HepG2 (cell line): ENCODE data around the gene ERBB4. TPM values are rescaled to one million over a fixed set of nuclear protein-coding genes. Genes with fewer than 3 reads are reported as not detected.

ENCODE experiments used
- ATAC-seq: fragments of 200-7000 bp; cut with Tn5 transposase; 3 replicates; pipeline ENCODE4 v1.9.1; 2020; ENCODE audit warnings: mild to moderate bottlenecking, moderate library complexity
- BruUV-seq: library from RNA; stranded (reverse); fragments of 400-500 nt; replicated peaks from 2 replicates; lab custom pipeline; 2021; lab: Mats Ljungman, UMichigan
- CTCF ChIA-PET: fragments of 300-600 bp; formaldehyde crosslinking; extraction: SDS; loops from one replicate; lab custom pipeline; 2021; ENCODE audit warnings: low total read pairs, inconsistent platforms, low intra/inter-chr PET ratio; lab: Yijun Ruan, JAX
- POLR2A ChIA-PET: fragments of 350-600 bp; sonication (Branson Sonifier 250); formaldehyde crosslinking; loops from one replicate; lab custom pipeline; 2020; ENCODE audit warnings: antibody characterized with exemption, inconsistent platforms; lab: Yijun Ruan, JAX
- DNase-seq: peaks from one replicate; pipeline ENCODE4 v3.0.0-alpha.2; 2015; ENCODE audit warnings: low spot score
- FAIRE-seq: peaks from 3 replicates; lab custom pipeline; 2011; peaks lifted over from hg19 to GRCh38; lab: Jason Lieb, UNC
- H2AFZ ChIP-seq: one replicate; pipeline ENCODE4 v1.6.1; 2011; ENCODE audit warnings: low read length, inconsistent platforms
- H3K27ac ChIP-seq: fragments of 300-600 bp; 3 replicates; pipeline ENCODE4 v1.8.0; 2011; ENCODE audit warnings: mixed run types, mild to moderate bottlenecking, mixed read lengths, low read length, inconsistent platforms; ENCODE audit not compliant: insufficient read depth; ENCODE audit errors: extremely low read length
- H3K27me3 ChIP-seq, 2 experiments: fragments of 200-600 bp in 1 of 2; 2 replicates in 1 of 2; 3 replicates in 1 of 2; pipeline versions ENCODE4 v1.6.0 to v1.8.0; 2011; ENCODE audit warnings: low read length in 2 of 2, mild to moderate bottlenecking in 2 of 2, moderate library complexity in 2 of 2, inconsistent platforms in 1 of 2; ENCODE audit not compliant: insufficient read depth in 2 of 2, control insufficient read depth in 1 of 2
- H3K36me3 ChIP-seq, 2 experiments: fragments of 200-600 bp in 1 of 2; replicated peaks in 1 of 2; 2 replicates in 1 of 2; 3 replicates in 1 of 2; pipeline versions ENCODE4 v1.5.1 to v1.8.0; 2011; ENCODE audit warnings: low read length in 2 of 2, inconsistent platforms in 1 of 2; ENCODE audit not compliant: insufficient read depth in 2 of 2, control insufficient read depth in 1 of 2
- H3K4me1 ChIP-seq: 2 replicates; pipeline ENCODE4 v1.5.1; 2012; ENCODE audit warnings: low read length, inconsistent platforms; ENCODE audit not compliant: insufficient read depth
- H3K4me2 ChIP-seq: 2 replicates; pipeline ENCODE4 v1.6.0; 2011; ENCODE audit warnings: low read depth, low read length, inconsistent platforms
- H3K4me3 ChIP-seq, 3 experiments: fragments of 200-600 bp in 1 of 3; sonication (generic), shearing (Covaris generic) in 1 of 3; replicated peaks in 1 of 3; 2 replicates each; pipeline ENCODE4 v1.5.1; 2011 to 2016; ENCODE audit warnings: low read length in 3 of 3, inconsistent platforms in 2 of 3, low read depth in 2 of 3, mild to moderate bottlenecking in 2 of 3, control low read depth in 1 of 3, mixed read lengths in 1 of 3; ENCODE audit not compliant: insufficient read depth in 1 of 3
- H3K79me2 ChIP-seq: one replicate; pipeline ENCODE4 v1.6.1; 2011; ENCODE audit warnings: low read length, inconsistent platforms; ENCODE audit not compliant: insufficient read depth
- H3K9ac ChIP-seq: 2 replicates; pipeline ENCODE4 v1.6.0; 2011; ENCODE audit warnings: mild to moderate bottlenecking, low read depth, low read length, inconsistent platforms; ENCODE audit not compliant: insufficient read depth
- H3K9me3 ChIP-seq: 2 replicates; pipeline ENCODE4 v1.5.1; 2012; ENCODE audit warnings: mild to moderate bottlenecking, low read length
- H4K20me1 ChIP-seq: 2 replicates; pipeline ENCODE4 v1.6.0; 2011; ENCODE audit warnings: inconsistent platforms, mild to moderate bottlenecking, low read length, moderate library complexity; ENCODE audit not compliant: insufficient read depth
- HNF4G ChIP-seq, 2 experiments: sonication (generic) in 1 of 2; formaldehyde crosslinking in 1 of 2; IDR thresholded peaks; 2 replicates each; pipeline versions ENCODE4 v1.4.0 to v1.6.1; 2011 to 2020; ENCODE audit warnings: borderline replicate concordance in 2 of 2, low read depth in 2 of 2, mild to moderate bottlenecking in 2 of 2, low read length in 1 of 2, missing genetic modification reagents in 1 of 2, moderate library complexity in 1 of 2
- MAFF ChIP-seq: IDR thresholded peaks from 2 replicates; pipeline ENCODE4 v1.6.1; 2011; ENCODE audit warnings: low read depth, low read length, improper control_type of control experiment
- NR2C2 ChIP-seq: sonication (generic); formaldehyde crosslinking; IDR thresholded peaks from 2 replicates; pipeline ENCODE4 v1.4.0; 2020; ENCODE audit warnings: missing genetic modification reagents, mild to moderate bottlenecking, moderate library complexity, borderline replicate concordance
- SMC3 ChIP-seq: IDR thresholded peaks from 2 replicates; pipeline ENCODE4 v1.6.1; 2011; ENCODE audit warnings: low read length, improper control_type of control experiment
- SNAI1 ChIP-seq: sonication (generic); formaldehyde crosslinking; IDR thresholded peaks from 2 replicates; pipeline ENCODE4 v1.5.0; 2020; ENCODE audit warnings: mild to moderate bottlenecking, missing genetic modification reagents, borderline replicate concordance
- STAG1 ChIP-seq: sonication (generic); formaldehyde crosslinking; IDR thresholded peaks from 2 replicates; pipeline ENCODE4 v1.4.0; 2020; ENCODE audit warnings: missing genetic modification reagents
- WIZ ChIP-seq: sonication (generic); formaldehyde crosslinking; IDR thresholded peaks from 2 replicates; pipeline ENCODE4 v1.5.1; 2020; ENCODE audit warnings: mild to moderate bottlenecking, missing genetic modification reagents
- ZNF264 ChIP-seq: sonication (generic); formaldehyde crosslinking; IDR thresholded peaks from 2 replicates; pipeline ENCODE4 v1.4.0; 2020; ENCODE audit warnings: missing genetic modification reagents
- ZNF296 ChIP-seq: sonication (generic); formaldehyde crosslinking; conservative IDR thresholded peaks from 2 replicates; pipeline ENCODE4 v1.5.0; 2020; ENCODE audit warnings: mild to moderate bottlenecking, missing genetic modification reagents
- ZNF318 ChIP-seq: sonication (generic); formaldehyde crosslinking; IDR thresholded peaks from 2 replicates; pipeline ENCODE4 v1.4.0; 2020; ENCODE audit warnings: mild to moderate bottlenecking, missing genetic modification reagents
- ZNF337 ChIP-seq: sonication (generic); formaldehyde crosslinking; IDR thresholded peaks from 2 replicates; pipeline ENCODE4 v1.5.1; 2020; ENCODE audit warnings: missing genetic modification reagents, low read depth, mild to moderate bottlenecking, borderline replicate concordance
- ZNF761 ChIP-seq: sonication (generic); formaldehyde crosslinking; conservative IDR thresholded peaks from 2 replicates; pipeline ENCODE4 v1.4.0; 2020; ENCODE audit warnings: mild to moderate bottlenecking, missing genetic modification reagents
- WGBS: methylation state at CpG from one replicate; pipeline ENCODE4 v1.1.6; 2017; ENCODE audit warnings: low lambda C conversion rate; 5-methylcytosine and 5-hydroxymethylcytosine counted together
- in situ Hi-C: cut with HindIII; loops from 2 replicates; pipeline ENCODE4 v1.10.0; 2017; ENCODE audit warnings: low pct_unique_long_range_greater_than_20kb; ENCODE audit not compliant: extremely low pct_ligation_motif_present
- intact Hi-C: fragments of 100-400 bp; cut with micrococcal nuclease; formaldehyde crosslinking; loops from one replicate; pipeline ENCODE4 v1.10.0; 2022; ENCODE audit not compliant: unreplicated experiment
- polyA plus RNA-seq, 8 experiments: library from polyadenylated mRNA; depleted of rRNA in 3 of 8; stranded (reverse) in 7 of 8; unstranded in 1 of 8; fragments of >200 nt; fragmentation: Illumina TruSeq in 4 of 8; extraction: Trizol in 4 of 8; gene quantifications; 2 replicates each; pipeline versions ENCODE4 v1.2.1 to v1.2.3, GENCODE V29; 2011 to 2016; ENCODE audit warnings: low read depth in 4 of 8, missing spikeins in 1 of 8, mixed read lengths in 1 of 8; ENCODE audit not compliant: insufficient read depth in 1 of 8
- total RNA-seq, 5 experiments: library from RNA; depleted of rRNA; stranded (reverse); fragments of >200 nt; fragmentation: Illumina TruSeq; extraction: Trizol; gene quantifications; 2 replicates each; pipeline ENCODE4 v1.2.3, GENCODE V29; 2016; ENCODE audit warnings: low read depth in 1 of 5
- TF ChIP-seq, protein P1 (sequence below): sonication (generic); formaldehyde crosslinking; IDR thresholded peaks from 2 replicates; pipeline ENCODE4 v1.5.0; 2020; ENCODE audit warnings: mild to moderate bottlenecking, missing genetic modification reagents

The ERBB4 gene
- total and polyA plus RNA-seq, 2 of the 13 experiments (the other 11 are each of a cell fraction or from before 2014, with no cell fraction given): not detected

DNA sequence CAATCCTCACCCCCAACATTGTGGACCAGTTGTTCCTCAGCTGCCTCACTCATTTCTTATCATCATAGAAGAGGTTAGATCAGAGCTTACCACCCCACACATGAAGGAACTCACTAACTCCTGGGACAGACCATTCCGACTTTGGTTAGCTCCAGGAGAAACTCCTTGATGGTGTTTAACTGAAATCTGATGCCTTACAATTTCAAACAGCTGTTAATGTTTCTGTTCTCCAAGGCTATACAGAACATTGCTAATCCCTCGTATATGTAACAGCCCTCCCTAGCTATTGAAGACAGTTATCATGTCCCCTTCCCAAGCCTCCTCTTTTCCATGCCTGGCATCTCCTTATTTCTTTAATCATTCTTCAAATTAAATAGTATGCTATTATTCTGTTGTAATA is 14.8 kb downstream of the ERBB4 start (continued):
- TF ChIP-seq HNF4G (IDR thresholded peaks at IDR 0.05; ENCODE audit: borderline replicate concordance, low read depth, low read length) (no peak), HNF4G (CRISPR knock-in tag; IDR thresholded peaks at IDR 0.05; ENCODE audit: borderline replicate concordance, low read depth) (no peak), NR2C2 (CRISPR knock-in tag) (no peak)

DNA sequence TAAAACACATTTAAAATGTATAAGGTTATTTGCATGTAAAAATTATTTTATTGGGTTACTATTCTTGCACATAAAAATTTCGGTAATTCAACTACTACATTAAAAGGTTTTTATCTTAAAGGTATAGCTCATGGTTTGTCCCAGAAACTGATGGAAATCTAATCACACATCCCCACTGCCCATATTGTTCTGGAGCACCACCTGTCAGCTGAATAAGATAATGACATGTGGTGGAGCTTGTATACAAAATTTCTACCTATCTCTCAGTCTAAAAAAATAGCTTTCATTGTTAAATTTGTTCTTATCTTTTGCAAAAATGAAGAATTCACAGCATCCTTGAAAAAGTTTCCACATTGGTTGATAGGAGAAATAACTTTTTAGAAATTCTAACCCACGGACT is 18.3 kb downstream of the ERBB4 start:
- no peak overlapping the region for H3K9ac ChIP-seq
- no peak overlapping the region for H3K4me3 ChIP-seq
- peak; percentile 28 for FAIRE-seq
- no peaks in the 10 kb centered on the region for H3K9me3 ChIP-seq
- in situ Hi-C loops (no loop called here), intact Hi-C loops (loop anchor here (1.0 kb wide), 5 partner anchors 117 to 775 kb away; no protein-coding TSS in a partner anchor)
- POLR2A ChIA-PET: no interaction called here
- peak; percentile 66; the same call in 2 of the 3 replicates for ATAC-seq
- H2AFZ ChIP-seq: no peak overlapping the region
- no peaks in the 10 kb centered on the region for H3K79me2 ChIP-seq
- H3K36me3 ChIP-seq: no peaks in the 10 kb centered on the region
- H3K27ac ChIP-seq: no peak overlapping the region
- peak; percentile 21 for DNase-seq
- BruUV-seq: no TSS peak
- 1% methylated on average over 2 of the region's 2 CpGs for WGBS
- no peaks in the 10 kb centered on the region for H3K27me3 ChIP-seq
- CTCF ChIA-PET: interaction anchor here (1.2 kb wide), 1 partner anchor 373 kb away, joined by 6 read pairs; no protein-coding TSS in a partner anchor
- H3K4me2 ChIP-seq: no peak overlapping the region
- H3K4me1 ChIP-seq: no peaks in the 10 kb centered on the region
- no peaks in the 10 kb centered on the region for H4K20me1 ChIP-seq
- TF ChIP-seq ZNF264: no peak
- TF ChIP-seq WIZ (CRISPR knock-in tag): no peak
- peak; percentile 60 for TF ChIP-seq STAG1
- no peak for TF ChIP-seq SNAI1 (CRISPR knock-in tag)
- no peak for TF ChIP-seq ZNF296 (CRISPR knock-in tag)
- TF ChIP-seq ZNF761: no peak
- TF ChIP-seq, protein P1, sequence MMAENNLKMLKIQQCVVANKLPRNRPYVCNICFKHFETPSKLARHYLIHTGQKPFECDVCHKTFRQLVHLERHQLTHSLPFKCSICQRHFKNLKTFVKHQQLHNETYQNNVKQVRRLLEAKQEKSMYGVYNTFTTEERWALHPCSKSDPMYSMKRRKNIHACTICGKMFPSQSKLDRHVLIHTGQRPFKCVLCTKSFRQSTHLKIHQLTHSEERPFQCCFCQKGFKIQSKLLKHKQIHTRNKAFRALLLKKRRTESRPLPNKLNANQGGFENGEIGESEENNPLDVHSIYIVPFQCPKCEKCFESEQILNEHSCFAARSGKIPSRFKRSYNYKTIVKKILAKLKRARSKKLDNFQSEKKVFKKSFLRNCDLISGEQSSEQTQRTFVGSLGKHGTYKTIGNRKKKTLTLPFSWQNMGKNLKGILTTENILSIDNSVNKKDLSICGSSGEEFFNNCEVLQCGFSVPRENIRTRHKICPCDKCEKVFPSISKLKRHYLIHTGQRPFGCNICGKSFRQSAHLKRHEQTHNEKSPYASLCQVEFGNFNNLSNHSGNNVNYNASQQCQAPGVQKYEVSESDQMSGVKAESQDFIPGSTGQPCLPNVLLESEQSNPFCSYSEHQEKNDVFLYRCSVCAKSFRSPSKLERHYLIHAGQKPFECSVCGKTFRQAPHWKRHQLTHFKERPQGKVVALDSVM: no peak
- TF ChIP-seq MAFF: no peak
- no peak for TF ChIP-seq ZNF337
- no peak for TF ChIP-seq ZNF318 (CRISPR knock-in tag)
- TF ChIP-seq SMC3: peak; percentile 53; the same call in 1 of the 2 replicates
